ENCODE data around the gene TMEM220. TPM values are rescaled to one million over a fixed set of nuclear protein-coding genes. Genes with fewer than 3 reads are reported as not detected.

Gene TMEM220
- total and polyA plus RNA-seq, 9 of the 15 experiments (the other 6 are each of a cell fraction or from before 2014, with no cell fraction given) = not detected

GRCh38 chr17:10777131-10777807 lies 47.4 kb upstream of the TMEM220 start:
- ATAC-seq = no peak
- H3K79me2 ChIP-seq (ENCODE audit: control insufficient read depth, insufficient read depth, low read length) = no peaks in the 10 kb centered on the region

GRCh38 chr17:10776381-10776780 lies 46.6 kb upstream of the TMEM220 start:
- Histone ChIP-seq H4K20me1 (replicated peaks; ENCODE audit: control insufficient read depth, insufficient read depth, low read length) (no peaks in the 10 kb centered on the region), H3K79me2 (ENCODE audit: control insufficient read depth, insufficient read depth, low read length) (no peaks in the 10 kb centered on the region), H3K36me3 (ENCODE audit: control insufficient read depth, insufficient read depth, low read length) (no peaks in the 10 kb centered on the region), H3K9me1 (ENCODE audit: control insufficient read depth, insufficient read depth, low read length) (no peaks in the 10 kb centered on the region), H3K9me3 (replicated peaks; ENCODE audit: control insufficient read depth, insufficient read depth, low read depth, low read length) (no peaks in the 10 kb centered on the region), H3K27me3 (ENCODE audit: control insufficient read depth in 2 of 2, insufficient read depth in 2 of 2, low read length in 2 of 2) (no peaks in the 10 kb centered on the region), H2AFZ (ENCODE audit: low read depth, low read length) (no peak overlapping the region), H3K27ac (ENCODE audit: extremely low read depth, low read depth, low read length) (no peak overlapping the region), H3K4me3 (no peak overlapping the region), H3K4me2 (ENCODE audit: insufficient read depth, low read length) (no peak overlapping the region), H3K4me1 (replicated peaks in 1 of 2; ENCODE audit: control insufficient read depth in 2 of 2, insufficient read depth in 2 of 2, low read length in 2 of 2) (no peaks in the 10 kb centered on the region), H3K9ac (ENCODE audit: insufficient read depth in 1 of 2, low read depth in 2 of 2, low read length in 2 of 2) (no peak overlapping the region)
- POLR2A ChIA-PET = no interaction called here
- intact Hi-C loops (cut with micrococcal nuclease) (no loop called here), in situ Hi-C loops (cut with MboI) (no loop called here)
- CTCF ChIA-PET (ENCODE audit: low intra/inter-chr PET ratio) = no interaction called here
- ATAC-seq = no peak
- DNase-seq (ENCODE audit: extremely low read depth in 1 of 4, low spot score in 3 of 4) = no peak
- no TSS peak for BruUV-seq (replicated peaks)
- no peak for FAIRE-seq
- no CpG with 5 or more reads among the region's 2 CpGs for WGBS (ENCODE audit: insufficient coverage, low coverage, missing lambda C conversion rate)
- no peak for TF ChIP-seq UBTF (IDR thresholded peaks at IDR 0.05; ENCODE audit: borderline replicate concordance in 1 of 2, low read depth in 2 of 2, low read length in 2 of 2)
- no peak for TF ChIP-seq HNRNPUL1 (IDR thresholded peaks at IDR 0.05; ENCODE audit: low read length)
- TF ChIP-seq TEAD1 (CRISPR knock-in tag; IDR thresholded peaks at IDR 0.05) = no peak
- TF ChIP-seq E4F1 (CRISPR knock-in tag; IDR thresholded peaks at IDR 0.05; ENCODE audit: borderline replicate concordance) = no peak
- TF ChIP-seq ILF3 (IDR thresholded peaks at IDR 0.05; ENCODE audit: borderline replicate concordance) = no peak
- no peak for TF ChIP-seq SREBF1 (IDR thresholded peaks at IDR 0.05; ENCODE audit: borderline replicate concordance, low read depth, low read length)

More at GRCh38 chr17:10777131-10777807, 47.4 kb upstream of the TMEM220 start:
- Histone ChIP-seq H2AFZ (ENCODE audit: low read depth, low read length) (no peak overlapping the region), H3K9me3 (replicated peaks; ENCODE audit: control insufficient read depth, insufficient read depth, low read depth, low read length) (no peaks in the 10 kb centered on the region), H3K4me3 (no peak overlapping the region), H4K20me1 (replicated peaks; ENCODE audit: control insufficient read depth, insufficient read depth, low read length) (no peaks in the 10 kb centered on the region), H3K4me2 (ENCODE audit: insufficient read depth, low read length) (no peak overlapping the region), H3K9ac (ENCODE audit: insufficient read depth in 1 of 2, low read depth in 2 of 2, low read length in 2 of 2) (no peak overlapping the region), H3K9me1 (ENCODE audit: control insufficient read depth, insufficient read depth, low read length) (no peaks in the 10 kb centered on the region), H3K27ac (ENCODE audit: extremely low read depth, low read depth, low read length) (no peak overlapping the region), H3K4me1 (replicated peaks in 1 of 2; ENCODE audit: control insufficient read depth in 2 of 2, insufficient read depth in 2 of 2, low read length in 2 of 2) (no peaks in the 10 kb centered on the region), H3K36me3 (ENCODE audit: control insufficient read depth, insufficient read depth, low read length) (no peaks in the 10 kb centered on the region), H3K27me3 (ENCODE audit: control insufficient read depth in 2 of 2, insufficient read depth in 2 of 2, low read length in 2 of 2) (no peaks in the 10 kb centered on the region)
- no peak for DNase-seq (ENCODE audit: extremely low read depth in 1 of 4, low spot score in 3 of 4)
- 1% methylated on average over 9 of the region's 11 CpGs for WGBS (ENCODE audit: insufficient coverage, low coverage, missing lambda C conversion rate)
- in situ Hi-C loops (cut with MboI) = no loop called here
- POLR2A ChIA-PET = no interaction called here
- intact Hi-C loops (cut with micrococcal nuclease) = no loop called here
- BruUV-seq (replicated peaks) = no TSS peak
- CTCF ChIA-PET (ENCODE audit: low intra/inter-chr PET ratio) = no interaction called here
- TF ChIP-seq ETV5 (CRISPR knock-in tag; IDR thresholded peaks at IDR 0.05; ENCODE audit: low read depth) = no peak
- TF ChIP-seq EZH2 (IDR thresholded peaks at IDR 0.05; ENCODE audit: borderline replicate concordance, low read depth, low read length) = no peak
- no peak for TF ChIP-seq ZNF146 (CRISPR knock-in tag; IDR thresholded peaks at IDR 0.05; ENCODE audit: unreplicated experiment)
- no peak for TF ChIP-seq SOX6 (IDR thresholded peaks at IDR 0.05)
- TF ChIP-seq DLX4 (CRISPR knock-in tag; IDR thresholded peaks at IDR 0.05) = no peak
- FAIRE-seq = no peak

All from K562 (cell line).